ENCODE measurements around the gene KLRK1.
"Not testable (repeated sequence)": the region's sequence is repeated elsewhere in the genome, so short reads cannot be mapped to it uniquely, and the experiment has no call there.

- not testable (repeated sequence) for TF ChIP-seq ZNF76 (tag by site-specific recombination; IDR thresholded peaks at IDR 0.05; ENCODE audit: borderline replicate concordance, low read depth); ZFP3 (tag by site-specific recombination; IDR thresholded peaks at IDR 0.05; ENCODE audit: low read depth); HOXA7 (CRISPR knock-in tag; IDR thresholded peaks at IDR 0.05; ENCODE audit: borderline replicate concordance); ZNF561 (tag by site-specific recombination; IDR thresholded peaks at IDR 0.05; ENCODE audit: borderline replicate concordance); ZNF138 (tag by site-specific recombination; IDR thresholded peaks at IDR 0.05; ENCODE audit: borderline replicate concordance); ZNF449 (tag by site-specific recombination; IDR thresholded peaks at IDR 0.05); ZNF521 (tag by site-specific recombination; IDR thresholded peaks at IDR 0.05); MZF1 (tag by site-specific recombination; IDR thresholded peaks at IDR 0.05; ENCODE audit: borderline replicate concordance)
- TF ChIP-seq, protein P1, sequence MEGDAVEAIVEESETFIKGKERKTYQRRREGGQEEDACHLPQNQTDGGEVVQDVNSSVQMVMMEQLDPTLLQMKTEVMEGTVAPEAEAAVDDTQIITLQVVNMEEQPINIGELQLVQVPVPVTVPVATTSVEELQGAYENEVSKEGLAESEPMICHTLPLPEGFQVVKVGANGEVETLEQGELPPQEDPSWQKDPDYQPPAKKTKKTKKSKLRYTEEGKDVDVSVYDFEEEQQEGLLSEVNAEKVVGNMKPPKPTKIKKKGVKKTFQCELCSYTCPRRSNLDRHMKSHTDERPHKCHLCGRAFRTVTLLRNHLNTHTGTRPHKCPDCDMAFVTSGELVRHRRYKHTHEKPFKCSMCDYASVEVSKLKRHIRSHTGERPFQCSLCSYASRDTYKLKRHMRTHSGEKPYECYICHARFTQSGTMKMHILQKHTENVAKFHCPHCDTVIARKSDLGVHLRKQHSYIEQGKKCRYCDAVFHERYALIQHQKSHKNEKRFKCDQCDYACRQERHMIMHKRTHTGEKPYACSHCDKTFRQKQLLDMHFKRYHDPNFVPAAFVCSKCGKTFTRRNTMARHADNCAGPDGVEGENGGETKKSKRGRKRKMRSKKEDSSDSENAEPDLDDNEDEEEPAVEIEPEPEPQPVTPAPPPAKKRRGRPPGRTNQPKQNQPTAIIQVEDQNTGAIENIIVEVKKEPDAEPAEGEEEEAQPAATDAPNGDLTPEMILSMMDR (tag by site-specific recombination; IDR thresholded peaks at IDR 0.05), result not testable (repeated sequence)
These were observed 53.6 kb downstream of the KLRK1 start for GRCh38 chr12:10336196-10336595.

All from HEK293 (cell line).